Measurements from ENCODE around the gene GTPBP2. TPM values are rescaled to one million over a fixed set of nuclear protein-coding genes. Genes with fewer than 3 reads are reported as not detected.

Gene GTPBP2
- total RNA-seq, 4 donors from 2014 or later, result 28.2 to 31.0 (median 30.0) TPM

DNA sequence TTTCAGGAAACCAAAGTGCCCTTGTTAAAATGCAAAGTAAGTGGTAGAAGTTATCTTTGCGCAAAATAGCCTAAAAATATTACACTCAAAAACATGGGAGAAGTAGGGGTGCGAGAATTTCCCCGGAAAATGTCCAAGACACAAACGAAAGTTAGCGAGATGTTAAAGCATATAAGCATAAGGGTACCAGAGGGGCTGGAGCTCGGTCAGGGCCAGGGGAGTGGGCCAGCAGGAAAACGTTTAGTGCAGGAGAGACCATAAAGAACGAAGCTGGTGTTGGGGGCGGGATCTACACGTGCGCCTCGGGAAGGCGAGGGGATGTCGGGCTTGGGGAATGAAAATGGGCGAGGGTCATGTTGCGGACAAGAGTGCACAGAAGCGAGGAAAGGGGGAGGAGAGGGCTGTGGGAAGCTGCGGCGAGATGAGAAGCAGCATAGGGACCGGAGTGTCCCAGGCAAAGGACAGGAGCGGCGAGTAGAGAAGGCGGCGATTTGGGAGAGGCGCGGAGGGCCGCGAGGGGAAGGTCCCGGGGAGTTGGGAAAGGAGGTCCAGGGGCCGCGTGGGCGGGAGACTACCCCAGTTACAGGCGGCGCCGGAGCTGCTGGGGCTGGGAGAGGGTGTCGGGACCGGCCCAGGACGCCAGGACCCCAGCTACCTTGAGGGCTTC, 53.8 kb downstream of the GTPBP2 start:
- intact Hi-C loops (cut with DNase I), result no loop called here

DNA sequence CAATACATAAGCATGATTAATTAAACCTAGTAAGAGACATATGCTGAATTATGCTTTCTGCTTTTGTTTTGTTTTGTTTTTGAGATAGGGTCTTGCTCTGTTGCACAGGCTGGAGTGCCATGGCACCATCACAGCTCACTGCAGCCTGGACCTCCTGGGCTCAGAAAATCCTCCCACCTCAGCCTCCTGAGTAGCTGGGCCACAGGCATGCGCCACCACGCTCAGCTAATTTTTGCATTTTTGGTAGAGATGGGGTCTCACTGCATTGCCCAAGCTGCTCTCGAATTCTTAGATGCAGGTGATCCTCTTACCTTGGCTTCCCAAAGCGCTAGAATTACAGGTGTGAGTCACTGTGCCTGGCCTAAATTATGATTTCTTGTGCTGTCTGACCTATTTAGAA, 57.0 kb downstream of the GTPBP2 start:
- no peak overlapping the region for H3K27ac ChIP-seq (replicated peaks in 1 of 4)
- 90% methylated on average over 4 of the region's 4 CpGs for WGBS

More for the DNA sequence above, 53.8 kb downstream of the GTPBP2 start:
- H3K4me1 ChIP-seq, result peaks cover 23 to 35% (median 32%) of the 10 kb centered on the region in 4 donors
- peaks cover 17 to 32% (median 24%) of the 10 kb centered on the region in 4 donors for H3K36me3 ChIP-seq
- no peaks in the 10 kb centered on the region for H3K9me3 ChIP-seq
- no peaks in the 10 kb centered on the region for H3K27me3 ChIP-seq
- WGBS, result under 1% methylated on average over 38 of the region's 38 CpGs
- peak overlapping the region; percentile 71 to 84 (median 77) for H3K27ac ChIP-seq (replicated peaks in 1 of 4)
- TF ChIP-seq POLR2AphosphoS5 (IDR thresholded peaks at IDR 0.05) (no peak), EP300 (IDR thresholded peaks at IDR 0.05) (no peak), POLR2A (IDR thresholded peaks at IDR 0.05; ENCODE audit: low read depth) (no peak)
- TF ChIP-seq, protein P1, sequence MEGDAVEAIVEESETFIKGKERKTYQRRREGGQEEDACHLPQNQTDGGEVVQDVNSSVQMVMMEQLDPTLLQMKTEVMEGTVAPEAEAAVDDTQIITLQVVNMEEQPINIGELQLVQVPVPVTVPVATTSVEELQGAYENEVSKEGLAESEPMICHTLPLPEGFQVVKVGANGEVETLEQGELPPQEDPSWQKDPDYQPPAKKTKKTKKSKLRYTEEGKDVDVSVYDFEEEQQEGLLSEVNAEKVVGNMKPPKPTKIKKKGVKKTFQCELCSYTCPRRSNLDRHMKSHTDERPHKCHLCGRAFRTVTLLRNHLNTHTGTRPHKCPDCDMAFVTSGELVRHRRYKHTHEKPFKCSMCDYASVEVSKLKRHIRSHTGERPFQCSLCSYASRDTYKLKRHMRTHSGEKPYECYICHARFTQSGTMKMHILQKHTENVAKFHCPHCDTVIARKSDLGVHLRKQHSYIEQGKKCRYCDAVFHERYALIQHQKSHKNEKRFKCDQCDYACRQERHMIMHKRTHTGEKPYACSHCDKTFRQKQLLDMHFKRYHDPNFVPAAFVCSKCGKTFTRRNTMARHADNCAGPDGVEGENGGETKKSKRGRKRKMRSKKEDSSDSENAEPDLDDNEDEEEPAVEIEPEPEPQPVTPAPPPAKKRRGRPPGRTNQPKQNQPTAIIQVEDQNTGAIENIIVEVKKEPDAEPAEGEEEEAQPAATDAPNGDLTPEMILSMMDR (IDR thresholded peaks at IDR 0.05), result no peak
- peak overlapping the region; percentile 70 to 96 (median 83) for H3K4me3 ChIP-seq
- DNase-seq (ENCODE audit: extremely low spot score), result peak; percentile 92

DNA sequence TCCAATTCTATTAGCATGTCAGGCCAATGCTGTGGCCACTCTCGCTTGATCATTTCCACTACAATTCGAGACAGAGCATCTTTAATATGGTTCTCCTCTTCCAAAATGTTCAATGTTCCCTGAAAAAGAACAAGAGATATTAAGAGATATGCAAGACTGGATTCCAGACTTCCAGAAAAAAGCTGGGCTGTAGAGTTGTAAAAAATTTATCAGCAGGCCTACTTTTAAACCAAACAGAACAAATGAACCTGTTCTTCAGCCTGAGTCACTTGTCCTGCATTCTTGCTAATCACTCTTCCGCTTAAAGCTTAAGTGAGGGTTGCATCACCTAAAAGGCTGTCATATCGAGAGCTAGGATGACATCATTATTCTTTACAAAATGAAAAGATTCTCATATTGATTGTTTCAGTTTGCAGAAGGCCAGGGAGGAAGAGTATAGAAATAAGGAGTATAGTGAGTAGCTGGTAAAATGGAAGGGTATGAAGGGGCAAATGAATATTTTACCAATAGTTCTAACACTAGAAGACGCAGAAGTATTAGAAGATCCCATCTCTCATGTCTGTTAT, 58.1 kb downstream of the GTPBP2 start:
- peaks cover 9 to 15% (median 11%) of the 10 kb centered on the region in 4 donors for H3K4me1 ChIP-seq
- no peak overlapping the region for H3K27ac ChIP-seq (replicated peaks in 1 of 4)
- 90% methylated on average over 5 of the region's 5 CpGs for WGBS
- DNase-seq (ENCODE audit: extremely low spot score), result no peak
- no peak for TF ChIP-seq POLR2AphosphoS5 (IDR thresholded peaks at IDR 0.05)
- no peak for TF ChIP-seq EP300 (IDR thresholded peaks at IDR 0.05)
- no peaks in the 10 kb centered on the region for H3K9me3 ChIP-seq
- no peaks in the 10 kb centered on the region for H3K27me3 ChIP-seq
- intact Hi-C loops (cut with DNase I), result no loop called here
- H3K36me3 ChIP-seq, result peaks cover 57 to 74% (median 65%) of the 10 kb centered on the region in 4 donors
- no peak overlapping the region for H3K4me3 ChIP-seq

More for the DNA sequence above, 57.0 kb downstream of the GTPBP2 start:
- H3K4me1 ChIP-seq, result peaks cover 15 to 21% (median 17%) of the 10 kb centered on the region in 4 donors
- intact Hi-C loops (cut with DNase I), result no loop called here
- H3K27me3 ChIP-seq, result no peaks in the 10 kb centered on the region
- TF ChIP-seq, protein P1 (IDR thresholded peaks at IDR 0.05), result no peak
- TF ChIP-seq POLR2A (IDR thresholded peaks at IDR 0.05; ENCODE audit: low read depth) (no peak), POLR2AphosphoS5 (IDR thresholded peaks at IDR 0.05) (no peak), EP300 (IDR thresholded peaks at IDR 0.05) (no peak)
- H3K36me3 ChIP-seq, result peaks cover 46 to 64% (median 55%) of the 10 kb centered on the region in 4 donors
- no peak overlapping the region for H3K4me3 ChIP-seq
- no peaks in the 10 kb centered on the region for H3K9me3 ChIP-seq
- no peak for DNase-seq (ENCODE audit: extremely low spot score)

Other genes with a start within 250 kb of the GTPBP2 start
- gene ABCC10, start 201.7 kb downstream of the GTPBP2 start, total RNA-seq, result 10 to 100 TPM in 3 of 4 donors, 1 to 10 TPM in 1; 7.6 to 19.4 (median 12.5) TPM
- under 1 TPM in 2 of 4 donors, not detected in 2; 0.32 to 0.33 TPM for gene DLK2, start 173.7 kb downstream of the GTPBP2 start, total RNA-seq
- 10 to 100 TPM; 19.9 to 34.4 (median 26.4) TPM for gene TJAP1, start 151.7 kb downstream of the GTPBP2 start, total RNA-seq
- gene LRRC73, start 118.9 kb downstream of the GTPBP2 start, total RNA-seq, result 1 to 10 TPM in 1 of 4 donors, under 1 TPM in 2, not detected in 1; 0.50 to 1.4 (median 0.75) TPM
- 10 to 100 TPM; 73.6 to 96.9 (median 84.9) TPM for gene YIPF3, start 112.3 kb downstream of the GTPBP2 start, total RNA-seq
- 10 to 100 TPM in 3 of 4 donors, 1 to 10 TPM in 1; 9.1 to 30.3 (median 17.6) TPM for gene POLR1C, start 112.2 kb downstream of the GTPBP2 start, total RNA-seq
- gene XPO5, start 53.2 kb downstream of the GTPBP2 start, total RNA-seq, result 10 to 100 TPM; 12.5 to 17.1 (median 15.7) TPM
- 1 to 10 TPM; 6.1 to 9.6 (median 7.7) TPM for gene POLH, start 53.1 kb downstream of the GTPBP2 start, total RNA-seq
- 10 to 100 TPM; 17.9 to 26.7 (median 21.6) TPM for gene MAD2L1BP, start 6.6 kb upstream of the GTPBP2 start, total RNA-seq
- gene RSPH9, start 15.8 kb upstream of the GTPBP2 start, total RNA-seq, result under 1 TPM in 2 of 4 donors, not detected in 2; 0.17 to 0.34 TPM
- gene MRPS18A, start 58.5 kb upstream of the GTPBP2 start, total RNA-seq, result 10 to 100 TPM; 30.7 to 47.4 (median 37.1) TPM
- 10 to 100 TPM; 39.2 to 58.5 (median 45.0) TPM for gene VEGFA, start 140.9 kb upstream of the GTPBP2 start, total RNA-seq

All from esophagus muscularis mucosa (tissue), 4 donors.